NCI-H2081 treated with DMSO at 0.1 percent for 48 hours (cell line): ENCODE results near the gene ANKRD16.
"Not testable (repeated sequence)": the region's sequence is repeated elsewhere in the genome, so short reads cannot be mapped to it uniquely, and the experiment has no call there.

Experiments used
- DNase-seq: peaks from one replicate; lab custom pipeline; 2025; lab: John Stamatoyannopoulos, UW

The ANKRD16 gene

GRCh38 chr10:5835446-5836095 lies 54.1 kb downstream of the ANKRD16 start:
- DNase-seq, result no peak

GRCh38 chr10:5833814-5834213 lies 55.9 kb downstream of the ANKRD16 start:
- DNase-seq, result no peak

DNA sequence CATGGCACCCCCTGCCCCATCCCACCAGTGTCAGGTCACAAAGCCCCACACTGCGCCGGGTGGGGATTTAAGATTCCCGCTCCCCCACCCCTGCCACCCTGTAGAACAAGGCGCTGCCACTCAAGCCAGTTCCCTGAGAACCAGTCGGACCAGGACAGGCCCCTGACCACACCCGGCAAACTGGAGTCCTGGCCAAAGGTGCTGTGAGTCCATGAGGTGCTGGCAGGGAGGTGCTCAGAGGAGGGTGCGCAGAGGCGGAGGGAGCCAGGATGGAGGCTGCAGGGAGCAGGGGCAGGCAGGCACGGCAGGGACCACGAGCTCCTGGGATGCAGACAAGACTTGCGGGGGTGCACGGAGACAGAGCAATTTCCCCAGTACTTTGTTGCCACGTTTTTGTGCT lies 56.7 kb downstream of the ANKRD16 start:
- DNase-seq, result no peak

GRCh38 chr10:5831446-5831782 lies 58.3 kb downstream of the ANKRD16 start:
- no peak for DNase-seq

DNA sequence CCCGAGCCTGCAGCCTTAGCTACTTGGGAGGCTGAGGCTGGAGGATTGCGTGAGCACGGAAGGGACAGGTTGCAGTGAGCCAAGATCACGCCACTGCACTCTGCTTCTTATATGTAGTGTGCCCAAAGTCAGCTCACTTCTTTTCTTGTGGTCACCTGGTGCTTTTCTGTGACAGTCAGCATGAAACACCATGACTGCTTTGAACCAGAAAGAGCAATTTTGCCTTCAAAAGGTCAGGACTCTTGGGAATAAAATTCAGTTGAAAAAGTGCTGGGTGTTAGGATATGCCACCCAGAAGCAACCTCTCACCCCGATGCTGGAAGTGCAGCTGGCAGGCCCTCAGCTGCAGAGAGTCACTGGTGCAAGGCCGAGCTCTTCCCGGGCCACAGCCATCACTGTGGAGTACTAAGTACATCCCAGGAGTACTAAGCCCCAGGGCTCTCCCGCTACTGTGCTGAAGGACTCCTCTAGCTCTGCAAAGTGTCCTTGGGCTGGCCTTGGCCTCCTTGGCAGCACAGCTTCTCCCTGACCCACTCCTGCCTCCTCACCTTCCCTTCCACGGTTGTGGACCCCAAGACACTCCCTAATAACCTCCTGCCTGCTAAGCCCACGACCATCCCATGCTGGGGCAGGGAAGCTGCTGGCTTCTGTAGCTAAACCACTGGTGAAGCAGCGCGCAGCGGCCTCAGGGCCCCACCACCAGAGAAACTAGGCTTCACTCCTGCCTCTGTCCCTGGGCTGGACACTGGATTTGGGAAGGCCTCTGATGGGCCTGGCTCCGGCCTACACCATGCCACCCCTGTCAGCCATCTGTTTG lies 58.9 kb downstream of the ANKRD16 start:
- no peak for DNase-seq

DNA sequence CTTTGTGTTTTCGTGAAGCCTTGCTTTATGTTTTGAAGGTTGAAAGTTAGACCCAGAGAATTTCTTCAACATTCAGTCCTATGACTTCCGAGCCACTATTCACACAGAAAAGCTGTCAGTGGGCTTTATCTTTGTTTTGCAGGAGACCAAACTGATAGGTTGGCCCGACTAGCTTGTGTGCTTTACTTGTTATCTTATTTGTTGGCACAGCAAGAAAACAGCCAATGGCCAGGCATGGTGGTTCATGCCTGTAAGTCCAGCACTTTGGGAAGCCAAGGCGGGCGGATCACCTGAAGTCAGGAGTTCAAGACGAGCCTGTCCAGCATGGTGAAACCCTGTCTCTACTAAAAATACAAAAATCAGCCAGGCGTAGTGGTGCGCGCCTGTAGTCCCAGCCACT lies 60.4 kb downstream of the ANKRD16 start:
- no peak for DNase-seq

DNA sequence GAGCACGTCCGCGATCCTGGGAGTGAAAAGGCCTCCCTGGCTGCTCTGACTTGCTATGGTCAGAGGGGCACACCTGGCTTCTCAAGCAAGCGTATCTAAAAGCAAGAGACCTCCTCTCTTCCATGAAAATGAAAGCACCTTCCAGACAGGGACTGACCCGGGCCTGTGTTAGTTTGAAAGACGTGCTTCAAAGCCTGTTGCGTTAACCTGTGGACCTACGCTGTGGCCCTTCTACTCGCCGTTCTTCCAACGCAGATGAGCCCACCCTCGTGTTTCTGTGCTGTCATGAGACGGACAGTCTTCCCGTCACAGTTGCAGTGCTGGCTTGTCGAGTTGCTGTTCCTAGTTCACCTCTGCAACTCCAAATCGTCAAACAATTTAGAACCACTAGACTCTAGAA lies 61.0 kb downstream of the ANKRD16 start:
- no peak for DNase-seq

GRCh38 chr10:5827841-5828240 lies 61.9 kb downstream of the ANKRD16 start:
- no peak for DNase-seq

DNA sequence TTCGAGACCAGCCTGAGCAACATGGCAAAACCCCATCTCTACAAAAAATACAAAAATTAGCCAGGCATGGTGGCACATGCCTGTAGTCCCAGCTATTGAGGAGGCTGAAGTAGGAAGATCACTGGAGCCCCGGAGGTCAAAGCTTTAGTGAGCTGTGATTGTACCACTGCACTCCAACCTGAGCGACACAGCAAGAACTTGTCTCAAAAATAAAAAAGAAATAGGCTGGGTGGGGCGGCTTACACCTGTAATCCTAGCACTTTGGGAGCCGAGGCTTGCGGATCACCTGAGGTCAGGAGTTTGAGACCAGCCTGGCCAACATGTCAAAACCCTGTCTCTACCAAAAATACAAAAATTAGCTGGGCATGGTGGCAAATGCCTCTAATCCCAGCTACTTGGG lies 63.2 kb downstream of the ANKRD16 start:
- DNase-seq, result not testable (repeated sequence)

- DNase-seq, result no peak
Measured at GRCh38 chr10:5818894-5819293, 70.8 kb downstream of the ANKRD16 start.

DNA sequence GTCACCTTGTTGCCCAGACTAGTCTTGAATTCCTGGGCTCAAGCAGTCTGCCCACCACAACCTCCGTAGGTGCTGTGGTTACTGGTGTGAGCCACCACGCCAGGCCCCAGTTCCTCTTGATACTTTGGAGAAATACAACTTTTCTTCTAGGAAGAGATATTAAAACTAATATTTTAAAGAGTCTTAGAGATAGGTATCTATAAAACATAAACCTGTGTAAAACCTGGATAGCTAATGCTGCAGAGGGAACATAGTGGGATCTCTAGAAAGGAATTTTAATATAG lies 71.7 kb downstream of the ANKRD16 start:
- DNase-seq, result no peak

GRCh38 chr10:5817322-5818047 lies 72.2 kb downstream of the ANKRD16 start:
- no peak for DNase-seq

DNA sequence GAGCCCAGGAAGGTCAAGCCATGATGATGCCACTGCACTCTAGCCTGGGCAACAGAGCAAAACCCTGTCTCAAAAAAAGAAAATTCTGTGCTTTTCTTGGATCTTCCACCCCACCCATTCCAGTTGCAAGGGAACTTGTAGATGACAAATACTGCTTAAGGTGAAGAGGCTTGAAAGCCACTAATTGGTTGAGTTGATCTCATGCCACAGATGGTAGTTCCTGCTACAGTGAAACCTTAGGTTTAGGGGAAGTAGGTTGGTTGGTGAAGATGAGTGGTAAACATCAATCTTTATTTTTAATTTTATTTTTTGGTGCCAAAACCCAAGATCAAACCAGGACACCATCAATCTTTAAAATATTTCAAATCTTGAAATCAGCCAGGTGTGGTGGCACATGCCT lies 73.5 kb downstream of the ANKRD16 start:
- no peak for DNase-seq

DNA sequence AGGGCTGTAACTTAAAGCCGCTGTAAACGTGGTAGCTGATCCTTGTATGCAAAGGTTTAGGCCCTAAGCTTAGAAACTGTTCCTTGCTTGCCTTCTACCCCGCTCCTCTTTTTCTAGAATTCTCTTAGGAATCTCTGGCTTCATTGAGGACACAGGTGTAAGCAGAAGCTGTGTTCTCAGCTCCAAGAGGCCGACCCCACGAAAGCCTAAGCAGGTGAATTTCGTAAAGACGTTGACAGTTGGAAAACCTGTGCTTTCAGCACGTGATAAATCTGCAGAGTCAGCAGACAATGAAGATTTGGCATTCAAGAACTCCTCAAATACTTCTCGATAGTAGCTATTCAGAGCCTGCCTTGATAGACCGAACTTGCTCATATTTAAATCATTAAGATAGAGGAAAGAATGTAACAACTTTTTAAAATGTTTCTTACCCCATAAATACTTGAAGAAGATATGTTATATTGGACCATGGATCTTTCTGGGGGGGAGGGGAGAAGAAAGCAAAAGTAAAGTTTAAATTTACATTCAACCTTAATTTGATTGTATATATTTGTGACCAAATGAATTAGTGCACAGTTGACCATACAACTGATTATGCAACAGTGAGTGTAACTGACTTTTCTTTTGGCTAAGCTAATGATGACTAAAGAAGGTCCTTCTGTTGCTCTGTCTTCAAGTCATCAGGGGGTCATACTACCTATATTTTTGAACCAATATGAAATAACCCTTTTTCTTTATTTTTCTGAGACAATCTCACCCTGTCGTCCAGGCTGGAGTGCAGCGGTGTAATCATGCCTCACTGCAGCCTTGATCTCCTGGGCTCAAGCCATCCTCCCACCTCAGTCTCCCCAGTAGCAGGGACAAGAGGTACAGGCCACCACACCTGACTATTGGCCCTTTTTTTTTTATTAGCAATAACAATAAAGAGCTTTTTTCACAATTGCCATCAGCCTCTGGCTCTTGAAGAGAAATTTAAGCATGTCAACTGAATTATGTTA lies 75.3 kb downstream of the ANKRD16 start:
- DNase-seq, result no peak

GRCh38 chr10:5813341-5814109 lies 76.2 kb downstream of the ANKRD16 start, which contains the start of gene GDI2:
Gene GDI2 (minus strand): TSS chr10:5813434. CDS start chr10:5813258, 176 bp downstream.
- DNase-seq, result peak; percentile 73

GRCh38 chr10:5813091-5813340 lies 76.7 kb downstream of the ANKRD16 start:
- DNase-seq, result no peak

GRCh38 chr10:5812283-5813090 lies 77.2 kb downstream of the ANKRD16 start:
- DNase-seq, result no peak
